Hepatic stellate cell (primary cell): Measurements from ENCODE around the gene DNAH17.

Experiments used
- DNase-seq: peaks from one replicate; pipeline ENCODE4 v3.0.0; 2011; ENCODE audit warnings: low spot score

Gene DNAH17

DNA sequence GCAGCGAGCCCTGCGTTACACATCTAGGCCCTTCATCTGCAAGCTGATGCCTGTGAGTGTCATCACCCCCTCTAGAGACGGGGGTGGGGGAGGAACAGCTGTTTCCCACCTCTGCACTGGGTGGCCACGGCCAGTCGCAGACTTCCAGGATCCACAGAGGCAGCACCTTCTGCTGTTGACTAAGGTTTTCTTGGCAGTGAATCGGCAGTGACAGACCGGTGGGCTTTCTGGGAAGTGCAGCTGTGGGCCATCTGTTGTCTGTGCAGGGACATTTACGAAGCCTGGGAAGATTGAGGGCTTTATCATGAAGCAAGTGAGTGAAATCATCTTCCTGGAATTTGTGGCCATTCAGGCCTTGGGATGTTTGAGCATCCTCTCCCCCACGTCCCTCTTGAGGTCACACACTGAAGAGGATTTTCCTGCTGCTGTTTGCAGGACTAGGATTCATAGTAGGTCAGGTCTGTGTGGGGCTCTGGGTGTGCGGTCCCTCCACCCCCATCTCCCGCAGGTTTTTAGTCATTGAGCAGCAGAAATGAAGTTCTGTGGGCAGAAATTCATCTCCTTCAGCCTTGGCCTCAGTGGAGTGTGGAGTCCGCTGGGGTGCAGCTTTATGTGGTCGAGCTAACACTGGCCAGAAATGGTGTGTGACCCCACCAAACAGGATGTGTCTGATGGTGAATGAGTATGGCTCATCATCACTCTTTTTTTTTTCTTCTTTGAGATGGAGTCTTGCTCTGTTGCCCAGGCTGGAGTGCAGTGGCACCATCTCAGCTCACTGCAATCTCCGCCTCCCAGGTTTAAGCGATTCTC is 186.8 kb downstream of the DNAH17 start:
- peak; percentile 91 for DNase-seq

DNA sequence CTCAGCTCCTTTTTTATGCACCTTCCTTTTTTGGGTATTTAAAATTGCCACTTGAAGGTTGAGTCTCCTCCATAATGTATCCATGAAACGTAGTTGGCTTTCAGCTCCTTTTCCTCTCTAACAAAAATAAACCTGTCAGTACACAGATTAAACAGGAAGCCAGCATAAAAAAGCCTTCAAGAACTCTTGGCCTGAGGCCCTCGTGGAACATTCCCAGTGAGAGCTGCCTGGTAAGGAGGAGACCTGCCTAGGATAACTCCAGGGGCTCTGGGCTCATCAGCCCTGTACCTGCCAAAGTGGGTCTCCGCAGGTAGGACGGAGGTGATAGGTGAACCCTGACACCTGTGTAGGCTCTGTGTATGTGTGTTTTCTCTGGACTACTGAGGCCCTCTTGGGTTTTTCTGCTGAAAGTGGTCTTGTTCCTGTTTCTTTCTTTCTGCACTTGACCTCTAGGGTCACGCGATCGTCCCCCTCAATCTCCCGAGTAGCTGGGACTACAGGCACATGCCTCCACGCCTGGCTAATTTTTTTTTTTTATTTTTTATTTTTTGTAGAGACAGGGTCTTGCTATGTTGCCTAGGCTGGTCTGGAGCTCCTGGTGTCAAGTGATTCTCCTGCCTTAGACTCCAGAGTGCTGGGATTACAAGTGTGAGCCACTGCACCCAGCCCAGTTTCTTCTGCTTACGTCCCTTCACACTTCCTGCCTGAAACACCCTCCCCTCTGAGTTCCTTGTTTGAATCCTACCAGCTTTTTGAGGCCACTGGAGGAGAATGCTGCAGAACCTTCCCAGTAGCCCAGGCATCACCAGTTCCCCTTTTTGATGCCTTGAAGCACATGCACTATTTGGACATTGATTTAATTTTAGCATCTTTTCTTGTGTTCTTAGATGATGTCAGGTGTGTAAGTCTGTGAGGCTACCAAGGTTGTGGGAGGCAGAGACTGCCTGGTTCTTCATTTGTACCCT is 188.9 kb downstream of the DNAH17 start:
- DNase-seq, result peak; percentile 44

DNA sequence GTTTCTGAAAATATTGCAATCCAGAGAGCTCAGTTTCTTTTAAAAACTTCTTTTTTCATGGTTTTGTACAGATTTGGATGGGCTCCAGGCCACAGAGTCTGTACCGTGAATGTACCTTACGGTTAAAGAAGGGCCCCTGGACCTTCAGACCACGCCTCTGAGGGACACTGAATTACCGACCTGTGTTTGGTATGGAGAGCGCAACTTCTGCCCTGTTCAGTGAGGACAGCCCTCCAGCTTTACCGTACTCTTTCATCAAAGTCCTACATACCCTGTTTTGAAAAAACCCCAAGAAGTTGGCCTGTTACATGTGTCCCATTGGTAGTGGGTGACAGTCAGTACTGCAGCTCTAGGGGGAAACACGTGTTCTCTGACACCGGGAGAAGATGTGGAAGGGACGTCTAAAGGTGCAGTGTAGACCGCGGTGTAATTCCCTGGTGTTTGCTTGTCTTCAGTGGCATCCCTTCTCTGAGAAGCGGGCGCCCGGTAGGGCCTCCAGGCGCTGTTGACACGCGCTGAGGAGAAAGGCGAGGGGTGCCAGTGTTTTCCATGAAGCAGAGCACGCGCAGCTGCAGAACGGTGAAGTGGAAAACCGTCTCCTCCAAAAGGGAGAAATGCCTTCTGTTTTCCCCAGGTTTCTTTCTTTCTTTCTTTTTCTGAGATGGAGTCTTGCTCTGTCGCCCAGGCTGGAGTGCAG is 192.6 kb downstream of the DNAH17 start:
- no peak for DNase-seq

DNA sequence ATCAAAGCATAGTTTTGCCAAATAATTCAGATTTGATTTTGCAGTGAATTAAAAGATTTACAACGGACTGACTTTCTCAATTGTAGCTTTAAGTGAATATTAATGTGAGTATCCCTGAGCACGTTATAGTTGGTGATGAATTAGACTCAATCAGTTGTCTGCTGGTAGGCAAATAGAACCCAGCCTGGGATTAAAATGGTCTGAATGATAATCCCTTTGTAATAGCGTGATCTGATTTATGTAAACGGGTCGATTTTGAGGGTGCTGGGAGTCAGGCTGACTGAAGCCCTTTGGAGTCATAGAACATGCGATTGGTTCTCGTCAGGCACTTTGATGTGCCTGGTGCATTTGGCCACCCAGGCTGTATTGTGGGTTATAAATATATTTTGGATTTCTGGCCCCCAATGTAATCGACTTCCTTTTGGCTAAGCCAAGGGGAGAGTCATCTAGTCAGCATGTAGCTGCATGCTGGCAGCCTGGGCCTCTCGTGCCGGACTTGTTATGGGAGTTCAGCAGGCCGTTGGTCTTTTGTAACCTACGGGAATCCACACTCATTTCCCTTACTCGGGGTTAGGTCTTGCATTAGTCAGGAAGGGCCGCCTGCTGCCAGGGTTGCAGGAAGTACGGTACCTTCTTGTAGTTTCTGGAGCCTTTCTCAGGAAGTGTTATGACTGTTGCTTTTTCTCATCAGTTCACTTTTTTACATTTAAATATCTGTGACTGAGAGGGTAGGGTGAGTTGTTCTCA is 193.3 kb downstream of the DNAH17 start:
- DNase-seq, result peak; percentile 93

GRCh38 chr17:78381601-78382232 is 195.5 kb downstream of the DNAH17 start:
- no peak for DNase-seq

DNA sequence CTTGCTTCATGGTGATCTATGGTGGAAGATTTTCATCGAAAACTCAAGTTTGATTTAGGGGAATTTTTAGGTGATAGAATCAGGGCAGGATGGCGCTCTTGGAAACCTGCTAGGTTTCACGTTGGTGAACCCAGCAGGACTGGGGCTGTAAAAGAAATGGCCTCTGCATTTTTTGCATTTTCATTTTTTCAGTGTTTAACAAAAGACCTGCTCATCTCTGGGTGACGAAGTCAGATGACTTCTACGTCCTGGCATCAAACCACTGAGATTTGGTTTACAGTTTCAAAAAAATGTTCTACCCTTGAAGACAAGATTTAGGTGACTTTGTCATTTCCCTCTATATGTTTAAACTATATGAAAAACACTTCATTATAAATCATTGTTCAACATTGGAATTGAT is 196.8 kb downstream of the DNAH17 start:
- no peak for DNase-seq

- DNase-seq, result peak; percentile 65
Observed at GRCh38 chr17:78379131-78379491, 198.1 kb downstream of the DNAH17 start.

DNA sequence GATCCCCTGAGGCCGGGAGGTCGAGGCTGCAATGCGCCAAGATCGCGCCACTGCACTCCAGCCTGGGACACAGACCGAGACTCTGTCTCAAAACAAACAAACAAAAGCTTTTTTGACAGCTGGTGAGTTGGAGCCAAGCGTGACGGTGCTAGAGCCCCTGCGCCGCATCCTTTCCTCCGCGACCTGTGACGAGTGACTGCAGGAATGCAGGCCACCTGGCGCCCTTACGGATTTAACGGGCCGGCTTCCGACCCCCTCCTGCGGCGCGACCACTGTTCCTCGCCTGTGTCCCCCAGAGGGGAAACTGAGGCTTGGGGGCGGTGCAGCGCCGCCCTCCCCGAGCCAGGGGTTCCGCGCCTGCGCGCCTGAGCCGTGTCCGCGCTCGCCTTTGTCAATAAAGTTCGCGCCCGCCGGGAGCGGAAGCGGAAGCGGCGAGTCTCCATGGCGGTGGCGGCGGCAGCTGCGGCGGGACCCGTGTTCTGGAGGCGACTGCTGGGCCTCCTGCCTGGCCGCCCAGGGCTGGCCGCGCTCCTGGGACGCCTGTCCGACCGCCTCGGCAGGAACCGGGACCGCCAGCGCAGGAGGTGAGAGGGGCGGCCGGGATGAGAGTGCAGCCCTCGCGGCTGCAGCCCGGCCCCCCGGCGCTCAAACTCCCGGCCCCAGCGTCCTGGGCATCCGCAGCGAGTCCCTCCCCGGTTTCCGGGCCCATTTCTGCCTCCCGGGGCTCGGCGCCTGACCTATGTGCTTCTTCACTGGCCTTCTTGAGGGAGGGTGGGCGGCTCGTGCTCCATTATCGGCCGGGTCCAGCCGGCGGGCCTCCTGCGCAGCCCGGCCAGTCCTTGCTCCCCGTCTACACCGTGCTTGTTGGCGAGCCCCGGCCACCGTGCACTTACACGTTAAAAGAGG is 198.7 kb downstream of the DNAH17 start, which contains the start of gene PGS1:
Gene PGS1 (plus strand): TSS at position 425 of the 906 bp plus-strand sequence. CDS start 17 bp downstream, at position 442.
- peak; percentile 80 for DNase-seq

- no peak for DNase-seq
Observed at GRCh38 chr17:78377858-78378224, 199.4 kb downstream of the DNAH17 start.

DNA sequence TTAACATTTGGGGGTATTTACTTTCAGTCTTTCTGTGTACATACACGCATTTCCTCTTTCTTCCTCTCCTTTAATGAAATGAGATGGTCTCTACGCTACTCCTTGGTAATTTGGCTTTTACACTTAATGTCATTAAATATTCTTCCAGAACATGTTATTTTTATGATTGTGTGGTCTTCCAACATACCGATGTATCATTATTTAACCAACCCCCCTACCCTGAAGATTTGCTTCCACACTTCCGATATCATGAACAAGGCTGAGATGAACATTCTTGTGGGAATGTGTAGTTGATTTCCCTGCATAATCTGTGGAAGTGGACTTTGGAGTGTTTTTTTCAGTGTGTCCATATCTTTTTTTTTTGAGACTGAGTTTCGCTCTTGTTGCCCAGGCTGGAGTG is 201.0 kb downstream of the DNAH17 start:
- DNase-seq, result no peak

DNA sequence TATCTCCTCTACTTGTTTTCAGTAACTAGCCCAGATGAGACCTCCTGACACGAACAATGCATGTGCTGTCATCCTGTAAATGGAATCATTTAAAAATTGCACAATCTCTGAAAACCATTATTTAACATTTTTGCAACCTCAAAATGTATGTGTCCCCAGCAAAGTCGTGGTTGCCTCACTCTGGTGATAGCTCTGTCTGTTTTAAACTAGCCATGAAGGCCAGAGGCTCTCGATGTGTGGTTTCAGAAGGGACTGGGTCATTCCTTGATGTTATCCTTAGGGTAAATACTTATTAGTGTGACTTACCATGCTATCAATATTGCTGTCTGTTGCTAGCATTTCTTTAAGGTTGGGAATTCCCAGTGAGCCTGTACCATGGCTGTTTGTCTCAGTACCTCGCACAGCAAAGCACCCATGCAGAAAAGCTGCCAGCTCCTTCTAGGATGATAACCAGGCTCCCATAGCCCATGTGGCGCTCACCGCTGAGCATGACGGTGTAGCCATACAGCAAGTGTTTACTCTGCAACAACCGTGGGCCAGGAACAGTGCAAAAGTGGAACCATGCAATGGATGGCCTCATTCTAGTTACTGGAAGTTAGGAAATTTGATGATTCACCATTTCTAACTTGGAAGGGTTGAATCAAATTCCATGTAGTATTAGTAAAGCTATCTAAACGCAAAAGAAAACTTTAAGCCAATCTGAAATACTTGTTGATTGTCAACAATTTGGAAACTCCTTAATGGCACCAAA is 201.6 kb downstream of the DNAH17 start:
- DNase-seq, result peak; percentile 85

DNA sequence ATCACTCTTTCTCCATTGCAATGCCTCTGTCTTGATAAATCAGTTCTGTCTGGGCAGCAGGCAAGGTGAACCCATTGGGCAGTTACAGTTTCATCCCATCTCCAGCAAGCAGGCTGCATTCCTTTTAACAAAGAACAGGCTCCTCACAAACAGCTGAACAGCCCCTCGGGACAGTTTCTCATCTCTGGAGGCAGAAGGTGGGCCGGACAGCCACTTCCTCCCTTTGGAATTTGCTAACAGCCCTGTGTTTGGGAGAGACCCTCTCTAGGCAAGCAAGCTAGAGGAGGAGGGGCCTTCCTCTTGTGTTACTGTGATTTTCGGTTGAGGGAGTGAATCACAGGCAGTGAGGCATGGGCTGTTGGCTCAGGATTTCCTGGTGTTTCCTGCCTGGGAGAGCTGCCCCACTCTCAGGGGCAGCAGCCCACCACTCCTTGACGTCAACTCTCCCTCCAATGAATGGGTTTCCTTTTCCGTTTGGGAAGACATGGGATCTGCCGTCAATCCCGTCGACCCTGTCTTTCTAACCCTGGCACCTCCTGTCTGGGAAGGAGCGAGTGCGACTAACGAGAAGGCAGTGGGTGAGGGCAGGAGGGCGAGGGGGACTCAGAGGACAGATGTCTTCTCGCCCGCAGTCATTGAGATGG is 202.4 kb downstream of the DNAH17 start:
- DNase-seq, result peak; percentile 69

GRCh38 chr17:78374189-78374588 is 203.0 kb downstream of the DNAH17 start:
- DNase-seq, result no peak
